OCI-LY1 (cell line): ENCODE measurements around the gene PEAK1.

Source experiments
- CTCF ChIP-seq: fragments of 200-600 bp; sonication (generic), shearing (Covaris generic); IDR thresholded peaks from 2 replicates; pipeline ENCODE4 v1.5.1; 2017; ENCODE audit warnings: mild to moderate bottlenecking, antibody characterized with exemption, low read length, moderate library complexity, mixed read lengths
- EZH2 ChIP-seq: fragments of 200-600 bp; sonication (generic), shearing (Covaris generic); IDR thresholded peaks from 2 replicates; pipeline ENCODE4 v1.8.0; 2017; ENCODE audit warnings: borderline replicate concordance, mixed run types, mild to moderate bottlenecking, antibody characterized with exemption, low read length, moderate library complexity, mixed read lengths

GRCh38 chr15:77221708-77222107 lies 198.2 kb downstream of the PEAK1 start:
- TF ChIP-seq CTCF (no peak), EZH2 (no peak)
